Retinal pigment epithelial cell (primary cell): ENCODE data around the gene DAG1.
"Not testable (repeated sequence)": the region's sequence is repeated elsewhere in the genome, so short reads cannot be mapped to it uniquely, and the experiment has no call there.

Experiments used
- DNase-seq: peaks from one replicate; pipeline ENCODE4 v3.0.0-alpha.2; 2010; ENCODE audit warnings: low read depth
- H3K4me3 ChIP-seq: 2 replicates; pipeline ENCODE4 v1.5.1; 2011; ENCODE audit warnings: mild to moderate bottlenecking, low read length, control low read depth, moderate library complexity
- TF ChIP-seq, protein P1 (sequence below): conservative IDR thresholded peaks from 2 replicates; pipeline ENCODE4 v1.5.1; 2011; ENCODE audit warnings: low read depth, low read length, control low read depth, inconsistent platforms

DAG1 gene

DNA sequence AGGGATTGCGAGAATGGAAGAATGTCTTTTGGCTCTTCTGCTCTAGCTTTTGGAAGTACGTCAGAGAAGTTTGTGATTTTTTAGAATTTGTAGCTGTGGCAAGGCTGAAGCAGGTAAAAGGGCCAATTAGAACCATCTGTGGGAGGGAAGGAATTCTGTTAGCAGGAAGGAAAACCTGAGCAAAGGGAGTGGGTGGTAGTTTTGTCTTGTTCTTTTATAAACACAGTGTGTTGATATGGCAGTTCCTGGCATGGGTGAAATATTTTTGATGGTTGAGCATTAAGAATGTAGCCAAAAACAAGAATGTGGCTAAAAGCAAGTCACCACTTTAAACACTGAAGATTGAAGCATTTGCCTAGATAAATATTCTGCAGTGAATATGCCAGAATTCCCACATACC is 23.8 kb downstream of the DAG1 start:
- no peak for DNase-seq
- TF ChIP-seq, protein P1, sequence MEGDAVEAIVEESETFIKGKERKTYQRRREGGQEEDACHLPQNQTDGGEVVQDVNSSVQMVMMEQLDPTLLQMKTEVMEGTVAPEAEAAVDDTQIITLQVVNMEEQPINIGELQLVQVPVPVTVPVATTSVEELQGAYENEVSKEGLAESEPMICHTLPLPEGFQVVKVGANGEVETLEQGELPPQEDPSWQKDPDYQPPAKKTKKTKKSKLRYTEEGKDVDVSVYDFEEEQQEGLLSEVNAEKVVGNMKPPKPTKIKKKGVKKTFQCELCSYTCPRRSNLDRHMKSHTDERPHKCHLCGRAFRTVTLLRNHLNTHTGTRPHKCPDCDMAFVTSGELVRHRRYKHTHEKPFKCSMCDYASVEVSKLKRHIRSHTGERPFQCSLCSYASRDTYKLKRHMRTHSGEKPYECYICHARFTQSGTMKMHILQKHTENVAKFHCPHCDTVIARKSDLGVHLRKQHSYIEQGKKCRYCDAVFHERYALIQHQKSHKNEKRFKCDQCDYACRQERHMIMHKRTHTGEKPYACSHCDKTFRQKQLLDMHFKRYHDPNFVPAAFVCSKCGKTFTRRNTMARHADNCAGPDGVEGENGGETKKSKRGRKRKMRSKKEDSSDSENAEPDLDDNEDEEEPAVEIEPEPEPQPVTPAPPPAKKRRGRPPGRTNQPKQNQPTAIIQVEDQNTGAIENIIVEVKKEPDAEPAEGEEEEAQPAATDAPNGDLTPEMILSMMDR: no peak
- H3K4me3 ChIP-seq: no peak overlapping the region

GRCh38 chr3:49495023-49495422 is 25.0 kb downstream of the DAG1 start:
- TF ChIP-seq, protein P1: no peak
- no peak for DNase-seq
- H3K4me3 ChIP-seq: no peak overlapping the region

GRCh38 chr3:49496845-49497244 is 26.8 kb downstream of the DAG1 start:
- H3K4me3 ChIP-seq, DNase-seq: not testable (repeated sequence)

DNA sequence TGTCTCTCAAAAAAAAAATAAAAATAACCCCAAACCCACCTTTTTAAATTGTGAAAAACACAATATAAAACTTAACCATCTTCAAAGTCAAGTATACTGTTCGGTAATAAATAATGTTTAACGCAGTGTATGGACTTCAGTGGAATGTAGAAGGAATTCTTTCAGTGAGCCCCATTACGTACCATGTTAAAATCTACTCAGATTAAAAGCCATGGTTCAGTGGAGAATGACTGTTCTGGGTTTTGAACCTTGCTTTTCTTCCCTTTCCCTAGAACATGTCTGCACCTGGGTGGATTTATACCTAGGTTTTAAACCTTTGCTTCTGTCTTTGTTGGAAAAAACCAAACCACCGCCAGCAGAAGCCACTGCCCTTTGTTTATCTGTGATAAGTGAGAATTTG is 27.5 kb downstream of the DAG1 start:
- no peak for DNase-seq
- TF ChIP-seq, protein P1: no peak
- H3K4me3 ChIP-seq: no peak overlapping the region

GRCh38 chr3:49498239-49498638 is 28.2 kb downstream of the DAG1 start:
- TF ChIP-seq, protein P1: no peak
- no peak for DNase-seq
- no peak overlapping the region for H3K4me3 ChIP-seq

GRCh38 chr3:49498648-49499047 is 28.6 kb downstream of the DAG1 start:
- TF ChIP-seq, protein P1: no peak
- no peak for DNase-seq
- H3K4me3 ChIP-seq: no peak overlapping the region

DNA sequence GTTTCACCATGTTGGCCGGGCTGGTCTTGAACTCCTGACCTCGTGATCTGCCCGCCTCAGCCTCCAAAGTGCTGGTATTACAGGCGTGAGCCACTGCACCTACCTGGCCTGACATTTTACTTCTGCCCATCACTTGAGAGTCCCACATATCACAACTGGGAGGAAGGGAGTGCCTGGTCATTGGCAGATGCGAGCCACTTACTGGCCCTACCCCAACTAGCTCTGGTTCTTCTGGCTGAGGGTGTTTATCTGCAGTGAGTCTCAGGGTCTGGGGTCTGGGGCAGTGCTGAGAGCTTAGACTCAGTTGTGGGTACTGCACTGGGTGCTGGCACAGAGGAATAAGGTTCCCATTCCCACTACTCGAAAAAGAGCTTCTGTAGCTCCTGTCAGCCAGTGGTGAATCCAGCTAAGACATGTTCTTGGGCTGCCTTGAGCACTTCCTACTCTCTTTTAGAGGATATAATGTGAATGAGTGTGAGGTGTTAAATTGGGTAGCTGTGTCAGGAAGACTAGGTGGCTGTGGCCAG is 30.2 kb downstream of the DAG1 start:
- no peak for DNase-seq
- TF ChIP-seq, protein P1: no peak
- H3K4me3 ChIP-seq: no peak overlapping the region
